Epithelial cell of proximal tubule (primary cell): ENCODE measurements around the gene TMEM138. TPM values are rescaled to one million over a fixed set of nuclear protein-coding genes. Genes with fewer than 3 reads are reported as not detected.

Source experiments
- DNase-seq: peaks from one replicate; pipeline ENCODE4 v3.0.0-alpha.2; 2011; ENCODE audit warnings: low read depth
- H3K4me3 ChIP-seq: 2 replicates; pipeline ENCODE4 v1.5.1; 2011; ENCODE audit warnings: low read depth, mild to moderate bottlenecking, low read length
- CTCF ChIP-seq: conservative IDR thresholded peaks from 2 replicates; pipeline ENCODE4 v1.5.1; 2012; ENCODE audit warnings: low read depth, mild to moderate bottlenecking, low read length
- total RNA-seq: library from RNA; depleted of rRNA; stranded (reverse); fragments of >200 nt; gene quantifications from 2 replicates; pipeline ENCODE4 v1.2.3, GENCODE V29; 2015

The TMEM138 gene
- total RNA-seq, 1 donor from 2014 or later, result 21.9 TPM

DNA sequence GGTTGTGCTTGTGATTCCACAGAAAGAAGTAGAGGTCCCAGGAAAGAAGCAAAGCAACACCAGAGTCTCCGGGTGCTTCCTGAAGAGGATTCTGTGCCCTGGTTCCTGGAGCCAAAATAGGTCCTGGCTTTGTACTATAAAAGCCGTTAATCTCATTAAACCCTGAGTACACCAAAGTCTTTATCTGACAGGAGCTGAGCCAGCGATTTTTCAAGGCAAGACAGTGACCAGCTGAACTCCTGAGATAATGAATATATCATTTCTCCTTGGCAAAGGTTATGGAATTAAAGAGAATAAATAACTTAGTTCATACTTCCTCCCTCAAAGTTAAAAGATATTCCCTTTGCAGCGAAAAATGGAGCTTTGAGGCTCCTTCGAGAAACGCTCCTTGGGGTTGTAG lies 5.2 kb downstream of the TMEM138 start:
- no peak overlapping the region for H3K4me3 ChIP-seq
- TF ChIP-seq CTCF, result no peak
- DNase-seq, result no peak

- DNase-seq, result no peak
- H3K4me3 ChIP-seq, result no peak overlapping the region
- no peak for TF ChIP-seq CTCF
Measured at GRCh38 chr11:61368646-61369045, 6.5 kb downstream of the TMEM138 start.

- no peak overlapping the region for H3K4me3 ChIP-seq
- TF ChIP-seq CTCF, result no peak
- no peak for DNase-seq
Measured at GRCh38 chr11:61369372-61370348, 7.5 kb downstream of the TMEM138 start.

GRCh38 chr11:61370349-61371005 lies 8.3 kb downstream of the TMEM138 start:
- H3K4me3 ChIP-seq, result no peak overlapping the region
- TF ChIP-seq CTCF, result no peak
- DNase-seq, result no peak

DNA sequence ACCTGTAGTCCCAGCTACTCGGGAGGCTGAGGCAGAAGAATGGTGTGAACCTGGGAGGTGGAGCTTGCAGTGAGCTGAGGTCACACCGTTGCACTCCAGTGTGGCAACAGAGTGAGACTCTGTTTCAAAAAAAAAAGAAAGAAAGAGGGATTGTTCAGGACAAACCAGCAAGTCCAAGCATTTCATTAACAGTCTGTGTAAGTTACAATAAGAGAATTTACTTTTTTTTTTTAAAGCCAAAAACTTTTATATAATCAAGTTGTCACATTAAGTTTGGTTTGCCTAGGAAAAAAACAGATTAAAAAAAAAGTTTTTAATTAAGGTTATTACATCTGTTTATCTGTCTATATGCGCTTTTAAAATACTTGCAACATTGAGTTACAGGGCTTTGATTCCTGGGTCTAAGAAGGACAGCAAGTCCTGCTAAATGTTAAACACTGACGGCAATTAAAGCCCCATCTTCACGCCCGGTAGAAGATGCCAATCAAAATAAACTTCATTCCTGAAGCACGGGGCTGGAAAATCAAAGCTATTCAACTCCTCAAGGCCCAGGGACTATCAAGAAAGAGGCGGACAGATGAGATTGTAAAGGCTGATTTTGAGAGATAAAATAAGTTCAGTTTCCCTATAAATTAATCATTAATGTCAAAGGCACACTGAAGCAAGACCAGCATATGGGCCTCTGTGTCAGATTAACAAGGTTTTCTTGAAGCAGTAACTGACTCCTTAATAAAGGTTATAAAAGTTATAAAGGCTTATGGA lies 10.7 kb downstream of the TMEM138 start:
- no peak overlapping the region for H3K4me3 ChIP-seq
- TF ChIP-seq CTCF, result no peak
- DNase-seq, result no peak

DNA sequence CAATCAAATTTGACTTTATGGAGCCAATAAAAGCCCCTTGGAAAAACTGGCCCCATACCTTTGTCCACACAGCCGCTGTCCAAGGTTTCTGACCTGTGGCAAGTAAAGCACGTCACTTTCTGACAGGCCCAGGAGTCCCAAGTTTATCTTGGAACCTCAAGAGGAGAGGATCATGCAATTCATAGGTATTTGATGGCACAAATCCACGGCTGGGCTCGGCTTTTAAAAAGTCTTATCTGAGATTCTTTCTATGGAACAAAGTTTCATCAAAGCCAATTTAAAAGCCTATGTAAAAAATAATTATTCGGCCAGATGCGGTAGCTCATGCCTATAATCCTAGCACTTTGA lies 13.6 kb downstream of the TMEM138 start:
- H3K4me3 ChIP-seq, result no peak overlapping the region
- TF ChIP-seq CTCF, result no peak
- no peak for DNase-seq
